Stimulated activated CD4-positive, alpha-beta T cell treated with anti-CD3 and anti-CD28 coated beads, Interleukin-15, amount 100 ng/mL, for 24 hours (primary cell): Measurements from ENCODE around the gene SLAMF1.

Source experiments
- DNase-seq: peaks from one replicate; pipeline ENCODE4 v3.0.0-alpha.2; 2020

SLAMF1 gene

DNA sequence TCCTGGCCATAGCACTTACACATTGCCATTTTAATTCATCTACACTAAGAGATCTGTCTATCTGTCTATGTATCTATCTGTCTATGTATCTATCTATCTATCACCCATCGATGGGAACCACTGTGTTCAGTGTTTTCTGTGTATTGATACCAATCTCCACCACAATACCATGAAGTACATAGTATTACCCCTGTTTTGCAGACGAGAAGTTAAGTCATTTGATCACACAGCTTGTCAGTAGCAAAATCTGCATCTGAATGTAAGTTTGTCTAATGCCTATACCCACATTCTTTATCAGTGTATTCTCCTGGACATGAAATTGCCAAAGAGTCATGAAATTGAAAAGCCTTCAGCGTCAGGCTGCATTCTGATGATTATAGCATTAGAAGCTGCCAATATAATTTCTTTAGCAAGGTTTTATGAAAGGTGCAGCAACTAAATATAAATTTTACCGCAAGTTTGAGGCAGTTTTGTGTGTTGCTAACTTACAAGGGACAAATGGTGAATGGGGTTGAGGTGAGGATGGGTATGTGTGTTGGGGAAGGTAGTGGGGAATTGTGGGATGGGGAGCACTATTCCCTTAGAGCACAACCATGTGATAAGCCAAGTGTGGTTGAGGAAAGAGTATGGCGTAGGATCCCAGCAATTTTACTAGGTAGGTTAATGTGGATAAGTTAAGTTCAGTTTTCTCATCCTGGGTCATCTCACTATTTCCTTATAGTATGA lies 24.2 kb downstream of the SLAMF1 start:
- DNase-seq = no peak

DNA sequence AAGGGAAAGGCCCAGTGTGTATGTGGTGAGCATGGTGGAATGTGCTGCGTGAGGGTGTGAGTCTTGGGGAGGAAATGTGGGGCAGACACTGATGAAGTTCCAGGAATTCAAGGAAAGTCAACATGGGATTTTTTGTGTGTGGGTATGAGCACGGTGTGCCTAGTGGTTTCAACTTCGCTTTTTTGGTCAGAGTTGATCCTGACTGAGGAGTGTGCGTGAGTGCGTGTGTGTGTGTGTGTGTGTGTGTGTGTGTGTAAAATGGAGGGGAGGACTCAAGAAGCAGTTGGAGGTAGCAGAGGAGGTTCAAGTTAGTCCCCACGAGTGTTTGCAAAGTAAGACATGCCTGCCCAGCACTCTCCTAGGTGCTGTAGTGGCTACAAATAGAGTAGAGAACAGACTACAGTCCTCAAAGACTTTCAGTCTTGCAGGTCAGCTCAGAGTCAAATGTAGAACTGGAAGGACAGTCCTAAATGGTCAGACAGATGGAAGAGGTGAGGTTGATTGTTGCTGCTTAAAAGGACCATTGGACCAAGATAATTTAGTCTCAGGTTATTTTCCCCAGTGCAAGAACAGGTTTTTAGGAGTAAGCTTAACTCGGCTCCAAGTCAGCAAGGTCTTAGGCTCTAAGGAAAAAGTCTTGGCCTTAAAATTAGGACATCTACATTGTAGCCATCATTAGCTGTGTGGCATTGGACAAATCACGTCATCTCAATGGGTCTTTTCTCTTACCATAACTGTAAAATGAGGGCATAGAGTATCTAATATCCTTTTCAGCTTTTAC lies 25.0 kb downstream of the SLAMF1 start:
- peak; percentile 32 for DNase-seq

DNA sequence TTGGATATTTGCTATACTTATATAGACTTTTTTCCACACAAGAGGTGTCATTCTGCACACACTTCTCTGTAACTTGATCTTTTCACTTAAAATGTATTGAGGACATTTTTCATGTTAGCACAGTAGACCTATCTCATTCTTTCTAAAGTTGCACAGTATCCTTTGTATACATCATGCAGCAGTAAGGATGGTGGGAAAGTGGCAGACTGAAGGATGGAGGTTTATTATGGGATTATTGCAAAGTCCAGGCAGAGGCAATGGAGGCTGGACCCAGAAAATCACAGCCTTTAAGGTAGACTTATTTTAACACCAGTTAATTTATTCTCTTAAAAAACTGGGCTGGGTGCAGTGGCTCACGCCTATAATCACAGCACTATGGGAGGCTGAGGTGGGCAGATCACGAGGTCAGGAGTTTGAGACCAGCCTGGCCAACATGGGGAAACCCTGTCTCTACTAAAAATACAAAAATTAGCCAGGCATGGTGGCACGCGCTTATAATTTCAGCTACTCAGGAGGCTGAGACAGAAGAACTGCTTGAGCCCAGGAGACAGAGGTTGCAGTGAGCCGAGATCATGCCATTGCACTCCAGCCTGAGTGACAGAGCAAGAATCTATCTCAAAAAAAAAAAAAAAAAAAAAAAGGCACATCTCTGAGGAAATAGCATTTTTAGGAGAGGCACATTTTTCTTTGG lies 25.8 kb downstream of the SLAMF1 start:
- DNase-seq = no peak

DNA sequence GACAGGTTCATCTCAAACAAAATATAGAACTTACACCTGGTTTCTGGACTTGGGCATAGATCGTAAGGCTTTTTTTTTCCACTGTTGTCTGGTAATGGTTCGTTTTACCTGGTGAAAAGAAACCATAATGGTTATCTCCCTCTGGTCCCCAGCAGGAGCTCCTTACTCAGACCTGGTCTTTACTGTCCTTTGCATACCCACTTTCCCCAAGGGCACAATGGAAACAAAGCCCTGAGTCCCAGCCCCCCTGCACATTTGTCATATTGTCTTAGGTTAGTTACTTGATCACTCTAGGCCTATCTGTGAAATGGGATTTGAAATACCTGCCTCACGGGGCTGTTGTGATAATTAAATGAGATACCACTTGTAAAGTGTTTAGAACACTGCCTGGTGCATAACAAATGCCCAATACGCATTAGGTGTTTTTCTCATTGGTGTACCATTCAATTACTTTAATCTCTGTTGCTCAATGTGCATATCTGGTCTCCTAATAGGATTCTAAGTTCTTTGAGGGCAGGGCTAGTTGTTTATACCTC lies 27.0 kb downstream of the SLAMF1 start:
- no peak for DNase-seq

DNA sequence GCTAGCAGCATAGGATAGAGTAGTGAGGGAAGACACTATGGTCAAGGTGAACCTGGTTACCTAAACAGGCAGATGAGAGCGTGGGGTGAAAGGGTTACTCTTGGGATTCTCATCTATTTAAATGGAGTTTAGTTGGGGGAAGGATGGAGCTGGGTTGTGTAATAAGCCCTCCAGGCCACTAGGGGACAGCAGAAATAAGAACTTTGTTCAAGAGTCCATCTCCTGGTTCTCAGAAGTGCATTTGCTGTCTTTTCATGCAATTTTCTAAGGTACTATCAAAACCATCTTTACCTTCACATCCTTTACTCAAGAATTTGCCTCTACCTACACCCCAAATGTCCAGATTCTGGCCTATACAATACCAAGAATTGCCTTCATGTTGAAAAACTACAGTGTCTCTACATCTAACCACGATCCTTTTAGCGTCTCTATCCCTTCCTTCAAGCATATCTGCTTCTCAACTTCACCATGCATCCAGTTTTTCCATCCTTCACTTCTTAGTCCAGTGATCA lies 28.0 kb downstream of the SLAMF1 start:
- peak; percentile 53 for DNase-seq

DNA sequence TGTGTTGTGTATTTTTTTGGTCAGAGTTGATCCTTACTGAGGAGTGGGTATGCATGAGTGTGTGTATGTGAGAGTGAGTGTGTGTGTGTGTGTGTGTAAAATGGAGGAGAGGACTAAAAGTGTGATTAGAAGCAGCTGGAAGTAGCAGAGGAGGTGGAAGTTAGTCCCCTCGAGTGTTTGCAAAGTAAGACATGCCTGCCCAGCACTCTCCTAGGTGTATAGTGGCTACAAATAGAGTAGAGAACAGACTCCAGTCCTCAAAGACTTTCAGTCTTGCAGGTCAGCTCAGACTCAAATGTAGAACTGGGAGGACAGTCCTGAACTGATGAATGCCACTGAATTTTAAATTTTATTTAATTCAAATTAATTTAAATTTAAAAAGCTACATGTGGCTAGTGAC lies 28.5 kb downstream of the SLAMF1 start:
- DNase-seq = no peak

DNA sequence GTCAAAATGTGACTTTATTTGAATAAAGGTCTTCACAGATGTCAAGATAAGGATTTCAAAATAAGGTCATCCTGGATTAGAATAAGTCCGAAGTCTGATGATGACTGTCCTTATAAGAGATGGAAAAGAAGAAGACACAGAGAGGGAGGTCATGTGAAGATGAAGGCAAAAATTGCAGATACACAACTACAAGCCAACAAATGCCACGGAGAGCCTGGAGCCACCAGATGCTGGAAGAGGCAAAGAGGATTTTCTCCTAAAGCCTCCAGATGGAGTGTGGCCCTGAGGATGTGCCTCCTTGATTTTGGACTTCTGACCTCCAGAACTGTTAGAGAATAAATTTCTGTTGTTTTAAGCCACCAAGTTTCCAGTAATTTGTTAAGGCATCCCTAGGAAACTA lies 31.2 kb downstream of the SLAMF1 start:
- no peak for DNase-seq

DNA sequence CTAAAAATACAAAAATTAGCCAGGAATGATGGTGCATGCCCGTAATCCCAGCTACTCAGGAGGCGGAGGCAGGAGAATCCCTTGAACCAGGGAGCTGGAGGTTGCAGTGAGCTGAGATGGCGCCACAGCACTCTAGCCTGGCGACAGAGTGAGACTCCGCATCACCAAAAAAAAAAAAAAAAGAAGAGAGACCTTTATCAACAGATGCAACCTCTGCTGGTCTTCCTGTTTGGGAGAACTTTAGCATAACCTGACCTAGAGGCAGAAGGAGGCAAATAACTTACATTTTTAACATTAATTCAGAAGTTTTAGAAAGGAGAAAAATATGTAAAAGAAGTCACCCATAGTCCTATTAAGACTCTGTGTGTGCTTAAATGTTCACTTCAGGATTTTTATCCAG lies 32.4 kb downstream of the SLAMF1 start:
- no peak for DNase-seq

DNA sequence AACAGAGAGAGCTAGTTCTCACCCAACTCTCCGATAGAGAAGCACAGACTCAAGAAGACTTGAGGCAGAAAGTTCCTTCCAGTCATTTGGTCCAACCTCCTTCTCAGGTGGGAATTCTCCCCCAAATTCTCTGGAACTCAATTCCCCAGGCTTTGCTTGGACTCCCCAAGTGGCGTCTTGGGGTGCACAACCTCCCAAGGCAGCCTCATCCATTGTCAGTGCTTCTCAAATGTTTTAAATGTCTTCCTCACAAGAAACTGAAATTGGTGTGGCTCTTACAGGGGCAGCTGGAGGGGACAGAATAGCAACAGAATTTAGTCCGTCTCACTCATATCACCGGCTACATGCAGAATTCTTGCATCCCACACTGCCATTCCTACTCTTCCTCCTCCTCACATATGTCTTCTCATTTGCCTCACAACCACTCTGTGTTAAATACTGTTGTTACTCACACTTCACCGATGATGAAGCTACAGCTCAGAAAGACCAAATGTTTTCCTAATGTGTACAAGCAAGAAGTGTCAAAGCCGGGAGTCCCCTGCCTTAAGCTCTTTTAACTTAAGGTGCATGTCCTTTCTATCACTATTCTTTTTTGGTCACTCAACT lies 34.1 kb downstream of the SLAMF1 start:
- DNase-seq = no peak

DNA sequence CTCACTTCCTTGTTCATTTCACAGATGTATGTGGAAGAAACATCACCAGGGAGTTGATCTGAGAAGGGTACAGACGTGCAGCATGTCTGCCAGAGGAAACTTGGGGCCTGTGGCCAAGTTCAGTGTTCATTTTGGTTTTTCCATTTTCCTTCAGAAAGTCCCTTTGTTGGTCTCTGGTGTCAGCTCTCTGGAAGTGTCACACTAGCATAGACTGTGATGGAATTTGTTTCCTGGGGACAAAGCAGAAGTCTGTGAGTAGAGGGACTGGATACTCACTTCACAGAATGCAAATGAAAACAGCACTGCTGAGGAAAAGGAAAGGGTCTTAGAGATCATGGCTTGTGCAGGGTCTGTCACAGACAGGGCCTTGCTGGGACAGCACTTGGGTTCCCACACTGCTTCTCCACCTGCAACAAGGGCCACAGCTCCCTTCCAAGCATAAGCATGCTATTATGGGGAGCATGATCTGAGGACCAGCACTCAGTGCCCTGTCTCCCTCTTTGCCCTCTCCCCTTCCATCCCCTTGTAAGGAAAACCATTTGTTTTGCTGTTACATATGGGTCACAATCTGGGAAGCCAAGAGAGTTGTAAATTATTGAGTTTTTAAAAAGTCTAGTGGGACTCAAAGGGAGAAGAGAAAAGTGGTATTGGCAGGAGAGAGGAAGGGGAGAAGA lies 36.1 kb downstream of the SLAMF1 start:
- no peak for DNase-seq

DNA sequence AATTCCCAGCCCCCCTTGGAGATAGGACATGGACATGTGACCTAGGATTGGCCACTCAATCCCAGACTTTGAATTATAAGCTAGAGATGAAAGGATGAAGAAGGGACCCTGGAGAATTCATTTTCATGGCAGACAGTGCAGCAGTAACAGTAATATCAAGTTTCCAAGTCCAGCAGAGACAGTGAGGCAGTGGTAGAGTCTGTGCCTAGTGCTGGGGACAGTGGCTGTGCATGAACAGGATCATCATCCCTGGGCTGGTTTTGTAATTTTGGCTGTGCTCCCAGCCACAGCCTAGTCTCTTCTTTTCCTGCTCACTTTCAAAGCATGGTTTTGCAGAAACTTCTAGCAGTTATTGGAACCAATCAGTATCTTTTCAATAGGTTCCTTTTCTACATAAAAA lies 37.9 kb downstream of the SLAMF1 start:
- no peak for DNase-seq

DNA sequence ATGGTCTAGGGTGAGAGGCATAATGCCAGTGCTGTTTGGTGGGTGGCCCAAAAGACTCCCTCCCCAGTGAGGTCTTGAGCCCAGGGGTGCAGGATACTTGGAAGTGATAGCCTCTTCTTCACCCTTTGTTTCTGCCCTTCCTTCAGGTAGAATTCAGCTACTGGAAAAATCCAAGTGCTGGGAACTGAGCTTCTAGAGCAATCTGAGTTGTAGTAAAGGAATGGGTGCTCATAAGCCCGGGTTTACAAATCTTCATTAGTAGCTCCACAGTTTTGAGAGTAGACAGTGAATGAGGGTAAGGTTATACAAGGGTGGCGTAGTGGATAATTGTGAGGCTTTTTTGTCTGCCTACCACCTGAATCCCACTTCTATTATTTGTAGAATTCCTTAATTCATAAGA lies 38.3 kb downstream of the SLAMF1 start:
- DNase-seq = no peak

DNA sequence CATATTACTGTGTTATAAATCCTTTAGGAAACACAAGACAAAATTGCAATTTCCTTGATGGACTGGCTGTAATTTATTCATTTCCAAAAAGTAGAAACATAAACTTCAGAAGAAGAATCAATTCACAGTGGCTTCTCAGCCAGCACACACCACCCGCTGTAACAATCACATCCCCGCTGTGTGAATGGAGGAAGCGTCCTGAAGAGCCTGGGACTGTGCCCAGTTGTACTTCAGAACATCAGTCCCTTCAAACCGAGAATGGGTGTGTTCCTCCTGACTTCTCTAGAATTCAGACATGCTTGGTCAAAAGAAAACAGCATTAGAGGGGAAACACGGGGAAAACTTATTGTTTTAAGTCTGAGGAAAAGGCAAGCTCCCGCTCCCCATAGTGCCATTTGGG lies 38.8 kb downstream of the SLAMF1 start:
- no peak for DNase-seq

DNA sequence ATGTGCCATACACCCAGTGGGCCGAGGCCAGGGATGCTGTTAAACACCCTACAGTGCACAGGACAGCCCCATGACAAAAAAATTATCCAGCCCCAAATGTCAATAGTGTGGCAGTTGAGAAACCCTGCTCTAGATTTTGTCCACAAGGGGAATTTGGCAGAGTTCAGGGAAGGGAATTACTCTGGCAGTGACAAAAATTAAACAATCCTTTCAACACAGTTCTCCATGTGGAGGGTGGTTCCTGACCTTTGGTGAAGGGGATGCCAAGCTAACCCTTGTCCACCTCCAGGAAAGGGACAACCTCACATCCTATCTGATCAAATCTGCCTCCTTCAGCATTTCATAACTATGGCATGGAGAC lies 39.2 kb downstream of the SLAMF1 start:
- DNase-seq = no peak

DNA sequence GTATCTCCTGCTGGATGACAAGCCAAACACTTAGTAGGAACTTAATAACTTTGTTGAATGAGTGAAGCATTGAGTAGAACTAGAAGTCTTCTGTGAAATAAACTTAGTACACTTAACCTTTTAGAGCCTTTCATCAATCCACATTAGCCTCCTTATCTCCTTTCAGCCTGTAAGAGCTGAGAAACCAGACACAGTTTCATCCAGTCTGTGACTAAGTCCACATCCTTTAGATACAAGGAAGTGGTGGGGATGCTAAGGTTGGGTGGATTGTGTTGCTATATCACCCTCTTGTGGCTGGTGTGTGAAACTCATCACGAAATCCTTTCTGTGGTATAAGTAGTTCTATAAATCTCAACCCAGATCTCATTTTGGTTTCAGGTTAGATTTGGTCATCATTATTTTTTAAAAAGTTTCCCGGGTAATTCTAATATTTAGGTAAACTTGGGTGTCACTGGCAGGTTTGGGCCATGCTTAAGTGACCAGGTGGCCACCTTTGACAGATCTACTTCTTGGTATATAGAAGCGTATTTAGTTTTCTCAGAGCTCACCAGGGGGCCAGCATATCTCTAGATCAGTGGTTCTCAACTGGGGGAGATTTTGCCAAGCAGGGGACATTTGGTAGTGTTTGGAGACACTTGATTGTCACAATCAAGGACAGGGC lies 39.7 kb downstream of the SLAMF1 start:
- DNase-seq = peak; percentile 63

DNA sequence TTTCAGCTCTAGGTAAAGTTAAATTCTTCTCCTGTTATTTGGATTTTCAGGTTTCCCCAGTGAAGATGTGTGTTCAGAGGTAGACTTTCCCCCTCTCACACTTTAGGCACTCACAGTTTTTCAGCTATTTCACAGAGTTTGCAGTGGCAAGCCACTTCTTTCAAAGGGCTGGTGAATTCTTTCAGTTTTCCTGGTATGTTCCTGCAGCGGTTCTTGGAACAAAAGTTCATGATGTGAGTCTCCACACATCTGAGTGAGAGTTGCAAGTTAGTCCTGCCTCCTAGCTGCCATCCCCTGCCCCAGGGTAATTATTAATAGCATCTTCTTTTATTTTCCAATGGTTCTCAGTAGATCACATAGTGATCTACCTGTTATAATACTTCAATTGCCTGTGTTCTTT lies 40.2 kb downstream of the SLAMF1 start:
- no peak for DNase-seq

DNA sequence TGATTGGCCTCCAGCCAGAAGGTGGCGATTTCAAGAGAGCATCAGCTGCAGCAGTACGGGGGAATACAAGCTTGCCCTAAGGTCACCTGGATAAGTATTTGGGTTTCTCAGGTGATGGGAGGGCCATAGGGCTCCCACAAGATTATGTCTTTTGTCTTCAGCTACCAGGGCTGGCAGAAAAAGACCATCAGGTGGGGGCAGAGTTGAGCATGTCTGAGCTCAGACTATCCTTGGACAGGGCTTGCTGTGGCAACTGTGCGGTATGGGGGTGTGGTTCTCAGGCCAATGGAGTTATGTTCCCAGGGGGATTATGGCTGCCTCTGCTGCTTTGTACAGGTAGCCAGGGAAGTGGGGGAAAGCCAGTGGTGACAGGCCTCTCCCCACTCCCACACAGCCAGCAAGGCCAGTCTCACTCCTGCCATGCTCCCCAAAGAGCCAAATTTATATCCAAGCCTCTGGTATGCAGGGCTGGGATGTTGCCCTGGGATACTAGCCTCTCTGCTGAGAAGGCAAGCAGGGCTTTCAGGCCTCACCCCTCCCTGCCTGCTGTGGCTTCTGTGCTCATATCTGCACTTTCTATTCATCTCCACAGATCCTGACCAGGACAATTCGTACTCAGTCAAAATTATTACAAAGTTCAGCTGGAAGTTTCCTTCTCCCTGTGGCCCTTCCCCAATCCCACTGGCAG lies 40.9 kb downstream of the SLAMF1 start:
- DNase-seq = no peak

DNA sequence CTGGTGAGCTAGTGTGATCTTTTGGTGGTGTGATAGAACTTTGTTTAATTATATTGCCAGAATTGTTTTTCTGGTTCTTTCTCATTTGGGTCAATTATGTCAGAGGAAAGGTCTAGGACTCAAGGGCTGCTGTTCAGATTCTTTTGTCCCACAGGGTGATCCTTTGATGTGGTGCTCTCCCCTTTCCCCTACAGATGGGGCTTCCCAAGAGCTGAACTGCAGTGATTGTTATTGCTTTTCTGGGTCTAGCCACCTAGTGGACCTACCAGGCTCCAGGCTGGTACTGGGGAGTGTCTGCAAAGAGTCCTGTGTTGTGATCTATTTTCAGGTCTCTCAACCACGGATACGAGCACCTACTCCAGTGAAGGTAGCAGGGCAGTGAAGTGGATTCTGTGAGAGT lies 41.6 kb downstream of the SLAMF1 start:
- no peak for DNase-seq

DNA sequence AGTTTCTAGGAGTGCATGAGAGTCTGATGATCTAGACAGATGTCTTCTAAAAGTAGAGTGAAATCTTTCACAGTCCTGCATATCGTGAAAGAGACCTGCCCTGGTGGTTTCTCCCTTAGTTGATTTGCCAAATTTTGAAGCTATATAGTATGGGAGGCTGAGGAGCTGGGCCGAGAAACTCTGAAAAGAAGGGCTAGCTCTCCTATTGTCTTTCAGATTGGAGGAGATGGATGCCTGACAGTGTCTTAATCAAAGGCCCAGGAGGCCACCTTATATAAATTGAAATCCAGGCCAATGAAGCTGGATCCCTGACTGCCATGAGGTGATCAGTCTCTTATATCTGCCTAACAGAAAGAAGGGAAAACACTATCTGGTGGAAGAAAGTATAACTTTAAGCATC lies 49.1 kb downstream of the SLAMF1 start:
- DNase-seq = no peak

DNA sequence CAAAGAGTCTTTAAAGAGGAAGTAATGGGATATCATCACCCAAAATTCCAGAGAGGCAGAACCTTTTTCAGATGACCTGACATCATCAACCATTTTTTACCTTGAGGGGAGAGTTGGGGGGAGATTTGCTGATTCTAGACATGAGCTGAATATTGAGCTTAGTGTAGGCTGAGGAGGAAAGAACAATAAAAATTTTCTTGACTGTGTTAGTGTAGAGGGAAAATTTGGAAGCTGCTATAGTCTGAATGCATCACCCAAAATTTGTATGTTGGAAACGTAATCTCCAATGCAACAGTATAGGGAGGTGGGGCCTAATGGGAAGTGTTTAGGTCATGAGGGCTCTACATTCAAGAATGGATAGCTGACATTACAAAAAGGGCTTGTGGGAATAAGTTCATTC lies 49.8 kb downstream of the SLAMF1 start:
- no peak for DNase-seq

DNA sequence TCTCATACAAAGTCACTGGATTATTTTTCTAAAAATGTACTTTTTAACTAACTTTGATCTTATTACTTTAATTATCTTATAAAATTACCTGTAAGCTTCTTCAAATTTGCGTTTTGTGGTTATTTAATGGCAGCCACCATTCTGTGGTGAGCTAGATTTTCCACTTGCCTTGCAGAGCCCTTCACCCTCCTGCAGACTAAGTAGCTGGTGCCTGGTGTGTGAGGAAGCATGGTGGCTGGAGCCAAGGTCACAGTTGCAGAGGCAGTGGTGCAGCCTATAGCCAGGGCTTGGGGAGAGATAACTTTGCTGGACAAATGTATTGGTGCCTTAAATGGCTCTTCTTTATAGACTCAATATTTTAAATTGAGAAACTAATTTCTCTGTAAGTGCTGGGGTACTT lies 56.4 kb downstream of the SLAMF1 start:
- DNase-seq = no peak
